RCC 7860 (cell line): ENCODE measurements around the gene WRNIP1.
A peak's percentile ranks its signal among the peaks of the same experiment; 100 is the strongest.

Experiments
- DNase-seq: peaks from one replicate; pipeline ENCODE4 v3.0.0-alpha.2; 2015; ENCODE audit warnings: low spot score
- FAIRE-seq: peaks from 2 replicates; lab custom pipeline; 2012; peaks lifted over from hg19 to GRCh38; lab: Jason Lieb, UNC

The WRNIP1 gene

DNA sequence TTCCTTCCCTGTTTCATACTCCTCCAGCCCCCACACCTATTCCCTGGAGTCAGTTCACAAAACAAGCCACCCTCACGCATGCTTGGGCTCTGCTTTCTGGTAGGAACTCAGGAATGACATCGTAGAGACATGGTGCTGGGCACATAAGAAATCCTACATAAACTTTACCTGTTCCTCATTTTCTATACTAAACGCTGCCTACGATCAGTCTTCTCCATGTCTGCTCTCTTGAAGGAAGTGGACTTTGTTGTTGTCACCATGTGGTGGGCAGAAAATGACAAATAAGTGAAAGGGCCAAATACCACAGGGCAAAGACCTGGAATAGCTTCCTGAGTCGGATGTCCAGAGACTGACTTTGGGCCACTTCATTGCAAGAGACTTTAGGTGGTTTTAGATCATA lies 24.6 kb upstream of the WRNIP1 start:
- no peak for FAIRE-seq
- DNase-seq, result no peak

DNA sequence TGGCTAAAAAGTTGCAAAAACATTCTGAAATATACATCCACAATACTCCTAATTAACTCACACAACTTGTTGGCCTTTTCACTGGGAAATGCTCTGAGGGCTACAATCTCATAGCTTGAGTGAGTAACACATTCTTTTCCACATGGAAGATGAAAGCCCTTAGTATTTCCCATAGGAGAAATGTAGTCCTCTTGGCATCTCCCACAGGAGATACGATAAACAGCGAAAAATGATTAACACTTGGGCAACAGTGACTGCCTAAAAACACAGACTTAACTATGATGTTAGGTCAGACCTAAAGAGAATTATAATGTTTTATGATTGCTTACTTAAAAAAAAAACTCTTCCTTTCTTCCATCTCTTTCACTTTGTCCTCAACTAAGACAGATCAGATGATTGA lies 23.4 kb upstream of the WRNIP1 start:
- no peak for FAIRE-seq
- no peak for DNase-seq

DNA sequence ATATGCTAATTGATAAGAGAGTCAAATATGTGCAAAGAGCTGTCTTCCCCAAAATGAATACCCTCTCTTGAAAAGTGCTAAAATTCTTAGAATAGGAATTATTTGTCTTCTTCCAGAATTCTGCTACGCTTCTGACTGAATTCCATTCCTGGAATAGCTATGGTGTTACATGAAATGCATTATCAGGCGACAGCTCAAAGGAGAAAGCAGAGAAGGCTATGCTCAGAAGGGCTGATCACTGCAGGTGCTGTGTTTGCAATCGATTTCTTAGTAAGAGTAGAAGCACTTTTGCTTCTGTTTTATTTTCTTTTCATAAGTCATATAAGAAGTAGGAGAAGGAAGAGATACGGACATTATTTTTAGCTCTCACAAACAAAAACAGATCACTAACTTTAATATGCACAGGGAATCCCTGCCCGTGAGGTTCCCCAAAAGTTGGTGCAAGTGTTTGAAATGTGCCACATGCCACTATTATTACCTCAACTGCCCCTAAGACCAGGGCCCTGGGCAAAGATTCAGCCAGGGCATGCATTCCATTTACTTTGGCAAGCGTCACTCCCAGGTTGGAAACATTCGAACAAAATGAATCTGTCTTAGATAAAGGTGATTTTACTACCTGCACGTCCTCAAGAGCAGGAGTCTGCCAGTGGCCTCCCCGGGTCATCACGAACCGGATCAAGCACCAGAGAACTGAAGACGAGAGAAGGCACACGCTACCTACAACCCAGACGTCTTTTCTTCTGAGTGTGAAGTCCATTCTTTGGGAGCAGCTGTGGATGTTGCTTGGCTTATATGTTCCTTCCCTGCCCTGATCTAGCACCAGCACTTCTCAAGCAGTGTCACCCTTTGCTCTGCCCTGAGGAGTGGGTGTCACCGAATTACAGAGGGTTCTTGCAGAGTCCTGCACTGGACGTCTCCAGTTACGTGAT lies 21.6 kb upstream of the WRNIP1 start:
- DNase-seq (no peak), FAIRE-seq (no peak)

DNA sequence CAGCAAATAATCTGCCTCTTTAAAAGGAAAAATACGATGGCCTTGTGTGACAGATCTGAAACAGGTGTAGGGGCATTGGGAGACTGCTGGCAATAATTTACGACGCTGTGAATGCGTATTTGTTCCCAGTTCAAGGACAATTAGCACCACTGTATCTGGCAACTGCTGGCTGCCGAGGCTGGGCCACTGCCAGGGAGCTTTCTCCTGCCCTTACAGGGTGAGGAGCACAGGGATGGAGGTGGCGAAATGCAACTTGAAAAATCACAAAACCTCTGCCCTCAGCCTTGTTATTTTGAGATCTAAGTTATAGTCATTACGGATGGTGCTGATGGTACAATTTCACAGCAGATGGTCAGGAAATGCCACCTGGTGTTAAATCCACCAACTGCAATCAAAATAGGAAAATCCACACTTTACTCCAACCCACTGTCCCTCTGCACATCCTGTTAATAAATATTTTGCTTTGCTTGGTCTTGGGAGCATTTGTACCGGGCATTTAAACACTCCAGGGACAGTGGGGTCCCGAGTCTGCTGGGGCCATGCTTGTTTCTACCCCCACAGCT lies 20.9 kb upstream of the WRNIP1 start:
- DNase-seq (no peak), FAIRE-seq (no peak)

DNA sequence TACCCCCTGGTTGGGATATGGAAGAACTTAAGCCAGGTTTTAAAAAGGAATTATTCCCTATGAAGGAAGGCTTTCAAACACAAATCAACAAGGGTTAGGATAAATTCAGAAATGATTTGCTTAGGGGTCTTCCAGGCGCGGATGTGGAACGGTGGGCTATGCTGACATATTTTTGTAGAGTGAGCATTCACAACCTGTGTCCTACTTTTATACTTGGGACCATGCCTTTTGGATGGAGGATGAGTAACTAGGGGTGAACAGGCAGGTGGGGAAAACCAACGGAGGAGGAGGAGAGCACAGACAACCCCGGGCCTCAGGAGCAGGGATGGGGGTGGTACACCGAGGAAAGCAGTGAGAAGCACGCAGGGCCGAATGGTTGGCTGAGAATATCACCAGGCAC lies 20.4 kb upstream of the WRNIP1 start:
- FAIRE-seq (no peak), DNase-seq (no peak)

DNA sequence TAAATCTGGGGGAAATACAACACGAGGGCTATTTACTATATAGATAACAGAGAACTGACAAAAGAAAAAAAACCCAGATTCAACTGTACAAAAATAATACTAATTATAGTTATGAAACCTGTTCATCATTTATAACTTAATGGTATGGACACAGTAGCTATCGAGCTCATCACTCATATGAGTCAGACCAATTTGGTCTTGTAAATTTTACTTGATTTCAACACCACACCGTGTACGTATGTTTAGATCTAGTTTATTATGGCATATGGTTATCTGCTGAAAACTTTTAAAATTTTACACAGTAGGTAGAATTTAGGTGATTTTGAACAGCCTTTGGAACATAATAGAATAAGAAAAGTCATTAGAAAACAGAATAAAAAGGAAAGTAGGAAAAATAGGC lies 19.9 kb upstream of the WRNIP1 start:
- no peak for DNase-seq
- FAIRE-seq, result no peak

DNA sequence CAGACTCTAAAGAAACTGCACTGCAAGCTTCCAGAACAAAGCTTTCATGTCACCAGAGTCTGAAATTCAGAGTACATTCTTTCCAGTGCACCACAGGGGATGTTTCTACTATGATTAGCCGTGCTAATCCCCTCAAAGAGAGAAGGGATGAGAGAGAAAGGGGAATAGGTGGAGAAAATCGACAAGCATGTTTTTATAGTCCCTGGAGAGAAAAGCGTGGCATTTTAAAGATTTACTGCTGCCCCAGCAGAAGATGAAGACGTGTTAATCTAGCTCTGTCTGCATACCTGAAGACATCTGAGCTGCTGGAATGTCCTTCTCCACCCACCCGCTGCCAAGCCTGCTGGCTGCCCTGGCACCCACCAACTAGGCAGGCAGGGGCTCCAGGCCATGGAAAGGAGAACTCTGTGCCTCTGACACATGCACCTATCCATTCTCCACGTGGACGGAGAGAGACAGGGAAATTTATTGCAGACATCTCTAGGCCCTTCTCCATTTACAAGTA lies 18.6 kb upstream of the WRNIP1 start:
- FAIRE-seq, result no peak
- DNase-seq, result no peak

DNA sequence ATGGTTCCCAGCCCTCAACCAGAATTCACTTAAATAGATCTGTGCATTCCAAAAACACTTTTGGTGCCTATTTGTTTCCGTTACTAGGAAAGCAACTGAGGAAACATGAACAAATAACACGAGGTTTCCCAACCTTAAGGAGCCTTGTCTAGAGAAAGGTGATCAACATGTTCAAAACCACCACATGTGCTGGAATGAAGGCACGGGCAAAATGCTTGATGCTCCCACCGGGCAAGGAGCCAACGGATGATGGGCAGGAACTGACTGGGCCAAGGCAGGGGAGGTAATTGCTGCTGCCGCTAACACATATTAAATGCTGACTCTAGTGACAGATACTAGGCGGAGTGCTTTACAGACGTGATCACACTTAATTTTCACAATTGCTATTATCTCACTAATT lies 17.0 kb upstream of the WRNIP1 start:
- FAIRE-seq (no peak), DNase-seq (no peak)

DNA sequence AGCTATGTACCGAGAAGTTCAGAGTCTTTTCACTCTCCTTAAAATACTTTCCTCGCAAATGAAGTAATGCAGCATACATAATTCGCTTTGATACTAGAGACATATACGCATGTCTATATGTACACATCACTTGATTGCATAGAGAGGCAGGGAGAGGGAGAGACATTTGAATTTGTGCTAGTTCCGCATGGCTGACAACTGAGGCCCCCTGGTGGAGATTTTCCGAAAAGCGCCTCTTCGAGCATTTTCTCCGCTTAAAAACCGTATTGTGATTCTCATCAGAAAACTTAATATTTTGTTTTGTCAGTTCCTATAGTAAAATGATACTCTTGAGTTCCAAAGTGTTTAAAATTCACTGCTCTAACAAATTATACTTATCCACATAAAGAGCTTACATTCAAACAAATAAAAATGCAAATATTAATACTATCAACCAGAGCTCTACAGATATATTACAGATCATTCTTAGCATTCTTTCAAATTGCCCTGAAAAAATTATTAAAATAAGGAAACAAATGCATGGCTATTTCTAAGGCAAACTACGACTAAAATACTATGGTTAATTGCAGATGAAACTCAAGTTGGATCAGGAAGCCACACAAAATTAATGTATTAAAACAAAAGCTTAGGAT lies 15.1 kb upstream of the WRNIP1 start:
- DNase-seq (peak; percentile 20), FAIRE-seq (peak; percentile 52)

DNA sequence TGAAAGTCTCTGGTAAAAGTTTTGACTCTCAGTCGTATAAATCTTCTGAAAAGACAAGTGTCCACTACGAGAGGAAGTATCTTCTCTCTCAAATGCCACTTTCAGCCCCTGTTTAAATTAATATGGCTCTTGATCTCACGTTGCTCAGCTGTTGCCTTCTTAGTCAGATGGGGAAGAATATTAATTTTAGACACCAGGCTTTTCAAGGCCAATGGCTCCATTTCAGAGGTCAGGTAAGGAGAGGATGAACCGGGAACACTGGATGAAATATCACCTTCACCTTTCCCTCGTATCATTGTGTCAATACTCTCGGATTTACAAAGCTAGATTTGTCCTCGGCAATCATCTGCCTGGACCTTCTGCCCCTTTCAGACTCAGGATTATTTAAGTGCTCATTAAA lies 14.4 kb upstream of the WRNIP1 start, which contains the start of gene MYLK4:
TSS of gene MYLK4 (minus strand) at position 91 of the 400 bp plus-strand sequence. CDS start 1,628 bp downstream, outside the sequence.
- FAIRE-seq, result no peak

DNA sequence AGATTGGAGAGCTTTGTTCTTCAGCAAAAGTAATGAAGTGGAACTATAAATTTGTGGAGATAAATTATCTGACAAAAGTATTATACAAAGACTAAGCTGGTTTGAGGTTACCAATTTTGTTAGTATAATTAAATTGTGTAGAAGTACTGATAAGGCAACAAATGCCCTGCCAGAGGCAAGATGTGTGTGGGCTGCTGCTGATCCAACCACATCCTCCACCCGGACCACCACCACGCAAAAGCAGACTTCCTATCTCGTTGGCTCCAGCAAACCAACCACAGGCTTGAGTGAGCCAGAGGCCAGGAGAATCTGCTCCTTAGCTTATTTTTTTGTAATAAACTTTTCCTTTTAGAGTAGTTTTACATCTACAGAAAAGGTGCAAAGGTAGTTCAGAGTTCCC lies 13.3 kb upstream of the WRNIP1 start:
- FAIRE-seq (no peak), DNase-seq (no peak)

More for the DNA sequence above, 14.4 kb upstream of the WRNIP1 start, which contains the start of gene MYLK4:
- DNase-seq, result no peak

DNA sequence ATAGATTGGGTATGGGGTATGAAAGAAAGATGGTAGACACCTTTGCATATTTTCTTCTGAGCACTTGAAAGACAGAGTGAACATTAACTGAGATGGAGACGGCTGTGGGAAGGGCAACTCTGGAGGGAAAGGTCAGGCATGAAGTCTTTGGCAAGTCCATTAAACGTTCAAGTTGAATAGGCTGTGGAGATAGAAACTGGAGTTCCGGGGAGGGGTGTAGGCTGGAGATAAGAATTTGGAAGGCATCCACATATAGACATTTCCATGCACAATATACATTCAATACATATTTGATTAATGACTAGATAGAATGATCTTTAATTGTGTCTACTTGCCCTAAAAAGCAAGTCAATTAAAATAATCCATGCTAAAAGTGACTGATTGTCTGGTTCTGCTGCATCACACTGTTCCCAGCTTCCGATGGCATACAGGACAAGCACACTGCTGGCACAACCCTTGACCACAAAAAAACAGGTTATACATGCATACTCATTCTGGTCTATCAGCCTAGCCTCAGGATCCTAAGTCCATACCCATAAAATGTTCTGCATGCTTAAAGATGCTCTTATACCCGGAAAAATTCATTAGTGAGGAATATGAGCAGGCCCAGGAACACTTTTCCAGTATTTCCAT lies 12.6 kb upstream of the WRNIP1 start:
- no peak for FAIRE-seq
- no peak for DNase-seq

DNA sequence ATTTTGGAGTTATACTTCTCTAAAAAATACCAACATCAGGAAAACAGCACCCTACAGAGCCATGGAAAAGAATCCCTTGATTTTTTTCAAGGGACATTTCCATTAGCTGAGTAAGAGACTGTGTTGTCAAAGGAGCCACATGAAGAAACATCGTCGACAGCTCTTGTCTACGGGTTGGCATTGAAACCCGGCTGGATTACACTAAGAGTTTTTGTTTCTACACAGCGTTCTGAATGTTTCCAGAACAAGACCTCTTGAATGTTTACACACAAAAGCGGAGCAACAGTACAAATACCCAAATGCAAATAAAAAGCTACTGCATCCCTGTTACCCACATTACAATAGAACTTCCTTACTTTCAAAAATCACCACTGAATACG lies 12.1 kb upstream of the WRNIP1 start:
- FAIRE-seq (no peak), DNase-seq (no peak)

DNA sequence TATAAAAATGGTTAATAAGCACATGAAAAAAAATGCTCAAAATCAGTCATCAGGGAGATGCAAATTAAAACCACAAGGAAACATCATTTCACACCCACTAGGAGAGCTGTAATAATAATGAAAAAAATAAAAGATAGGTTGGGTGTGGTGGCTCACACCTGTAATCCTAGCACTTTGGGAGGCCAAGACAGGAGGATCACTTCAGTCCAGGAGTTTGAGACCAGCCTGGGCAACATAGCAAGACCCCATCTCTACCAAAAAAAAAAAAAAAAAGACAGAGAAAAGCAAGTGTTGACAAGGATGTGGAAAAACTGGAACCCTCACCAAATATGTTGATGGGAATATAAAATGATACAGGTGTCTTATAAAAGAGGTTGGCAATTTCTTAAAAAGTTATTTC lies 11.4 kb upstream of the WRNIP1 start:
- DNase-seq, result no peak

DNA sequence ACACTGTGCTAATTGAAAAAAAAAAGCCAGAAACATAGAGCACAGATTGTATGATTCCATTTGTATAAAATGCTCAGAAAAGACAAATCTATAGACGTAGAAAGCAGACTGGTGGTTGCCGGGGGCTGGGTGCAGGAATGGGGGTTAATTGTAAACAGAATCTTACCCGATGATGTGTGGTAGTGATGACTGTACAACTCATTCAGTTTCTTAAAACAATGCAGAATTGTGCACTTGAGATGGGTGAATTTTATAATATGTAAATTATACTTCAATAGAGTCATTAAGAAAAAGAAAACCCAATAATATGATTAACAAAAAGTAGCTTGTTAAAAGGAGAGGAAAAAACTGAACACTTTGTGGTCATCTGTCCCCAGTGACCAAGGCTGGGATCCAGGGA lies 10.8 kb upstream of the WRNIP1 start:
- DNase-seq (no peak), FAIRE-seq (no peak)

More for the DNA sequence above, 11.4 kb upstream of the WRNIP1 start:
- FAIRE-seq, result no peak

DNA sequence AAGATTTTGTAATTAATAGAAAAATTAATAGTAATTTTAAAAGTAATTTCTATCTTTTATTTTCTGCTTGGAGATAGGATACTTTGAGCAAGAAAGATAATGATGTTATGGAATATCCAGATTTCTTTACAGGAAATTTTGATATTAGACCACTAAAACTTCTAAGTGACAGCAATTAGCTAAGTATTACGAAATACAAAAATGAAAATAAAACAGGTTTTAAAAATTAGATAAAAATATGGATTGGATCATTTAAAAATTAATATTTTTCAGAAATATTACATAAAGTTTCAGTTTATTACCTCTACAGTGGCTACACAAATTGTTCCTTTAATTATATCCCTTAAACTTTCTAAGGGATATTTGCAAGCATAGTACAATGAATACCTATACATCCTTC lies 10.3 kb upstream of the WRNIP1 start:
- DNase-seq (no peak), FAIRE-seq (no peak)

DNA sequence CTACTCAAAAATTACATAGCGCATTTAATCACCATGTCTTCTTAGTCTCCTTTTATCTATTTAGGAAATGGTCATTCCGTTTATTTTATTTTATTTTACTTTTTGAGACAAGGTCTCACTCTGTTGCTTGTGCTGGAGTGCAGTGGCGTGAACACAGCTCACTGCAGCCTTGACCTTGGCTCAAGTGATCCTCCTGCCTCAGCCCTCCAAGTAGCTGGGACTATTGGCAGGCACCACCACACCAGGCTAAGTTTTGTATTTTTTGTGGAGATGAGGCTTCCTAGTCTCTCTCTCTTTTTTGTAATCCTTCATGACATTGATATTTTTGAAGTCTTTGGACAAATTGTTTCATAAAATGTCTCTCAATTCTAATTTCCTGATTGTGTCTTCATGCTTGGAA lies 9.7 kb upstream of the WRNIP1 start:
- FAIRE-seq, result no peak
- no peak for DNase-seq

DNA sequence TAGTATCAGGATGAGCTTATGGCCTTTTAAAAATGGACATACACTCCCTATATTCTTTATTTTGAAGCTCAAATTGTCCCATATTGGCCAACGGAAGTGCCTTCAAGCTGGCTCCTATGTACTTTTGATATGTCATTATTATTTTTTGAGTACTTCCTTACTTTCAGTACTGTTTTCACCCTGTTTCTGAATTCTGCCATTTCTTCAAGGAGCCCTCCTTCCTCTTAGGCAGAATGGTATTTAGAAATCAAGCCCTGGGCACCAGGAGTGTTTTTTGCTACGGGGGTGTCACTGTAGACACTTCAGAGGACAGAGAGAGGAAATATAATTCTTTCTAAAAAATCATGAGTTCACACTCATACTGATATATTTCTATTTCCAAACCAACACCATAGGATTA lies 9.0 kb upstream of the WRNIP1 start:
- no peak for DNase-seq
- FAIRE-seq, result no peak

DNA sequence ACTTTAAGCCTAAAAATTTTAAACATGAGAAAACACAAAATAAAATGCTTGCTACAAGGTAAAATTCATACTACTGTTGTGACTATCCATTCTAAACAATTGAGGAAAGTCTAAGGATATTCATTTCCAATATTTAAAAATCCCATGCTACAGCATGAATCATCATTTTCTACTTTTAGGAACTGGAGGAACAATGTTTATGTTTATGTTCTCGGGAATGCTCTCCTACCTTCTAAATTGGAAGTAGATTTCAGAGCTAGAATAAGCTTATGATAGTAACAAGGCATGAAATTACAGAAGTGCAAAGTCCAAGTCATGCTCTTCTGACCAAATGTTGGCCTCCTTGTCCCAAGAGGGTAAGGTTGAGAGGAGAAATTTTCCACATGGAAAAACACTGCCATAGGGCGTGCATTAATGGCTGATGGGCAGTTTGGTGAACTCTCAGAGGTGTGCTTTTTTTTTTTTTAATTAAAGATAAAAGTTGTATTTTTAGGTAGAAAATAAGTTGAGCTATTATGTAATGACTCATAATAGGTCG lies 8.4 kb upstream of the WRNIP1 start:
- FAIRE-seq (no peak), DNase-seq (no peak)

DNA sequence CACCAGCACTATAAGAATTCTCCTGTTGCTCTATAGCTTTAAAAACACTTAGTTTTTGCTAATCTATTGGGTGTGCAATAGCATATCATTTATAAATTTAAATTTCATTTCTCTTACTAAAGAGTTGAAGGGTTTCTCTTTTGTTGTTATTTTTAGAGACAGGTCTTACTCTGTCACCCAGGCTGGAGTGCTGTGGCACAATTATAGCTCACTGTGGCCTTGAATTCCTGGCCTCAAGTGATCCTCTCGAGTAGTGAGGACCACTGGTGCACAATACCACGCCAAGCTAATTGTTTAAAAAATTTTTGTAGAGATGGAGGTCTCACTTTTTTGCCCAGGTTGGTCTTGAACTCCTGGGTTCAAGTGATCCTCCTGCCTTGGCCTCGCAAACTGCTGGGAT lies 6.2 kb upstream of the WRNIP1 start:
- DNase-seq, result no peak
- no peak for FAIRE-seq
